ENCODE data around the gene ARAP2.

The ARAP2 gene, protein sequence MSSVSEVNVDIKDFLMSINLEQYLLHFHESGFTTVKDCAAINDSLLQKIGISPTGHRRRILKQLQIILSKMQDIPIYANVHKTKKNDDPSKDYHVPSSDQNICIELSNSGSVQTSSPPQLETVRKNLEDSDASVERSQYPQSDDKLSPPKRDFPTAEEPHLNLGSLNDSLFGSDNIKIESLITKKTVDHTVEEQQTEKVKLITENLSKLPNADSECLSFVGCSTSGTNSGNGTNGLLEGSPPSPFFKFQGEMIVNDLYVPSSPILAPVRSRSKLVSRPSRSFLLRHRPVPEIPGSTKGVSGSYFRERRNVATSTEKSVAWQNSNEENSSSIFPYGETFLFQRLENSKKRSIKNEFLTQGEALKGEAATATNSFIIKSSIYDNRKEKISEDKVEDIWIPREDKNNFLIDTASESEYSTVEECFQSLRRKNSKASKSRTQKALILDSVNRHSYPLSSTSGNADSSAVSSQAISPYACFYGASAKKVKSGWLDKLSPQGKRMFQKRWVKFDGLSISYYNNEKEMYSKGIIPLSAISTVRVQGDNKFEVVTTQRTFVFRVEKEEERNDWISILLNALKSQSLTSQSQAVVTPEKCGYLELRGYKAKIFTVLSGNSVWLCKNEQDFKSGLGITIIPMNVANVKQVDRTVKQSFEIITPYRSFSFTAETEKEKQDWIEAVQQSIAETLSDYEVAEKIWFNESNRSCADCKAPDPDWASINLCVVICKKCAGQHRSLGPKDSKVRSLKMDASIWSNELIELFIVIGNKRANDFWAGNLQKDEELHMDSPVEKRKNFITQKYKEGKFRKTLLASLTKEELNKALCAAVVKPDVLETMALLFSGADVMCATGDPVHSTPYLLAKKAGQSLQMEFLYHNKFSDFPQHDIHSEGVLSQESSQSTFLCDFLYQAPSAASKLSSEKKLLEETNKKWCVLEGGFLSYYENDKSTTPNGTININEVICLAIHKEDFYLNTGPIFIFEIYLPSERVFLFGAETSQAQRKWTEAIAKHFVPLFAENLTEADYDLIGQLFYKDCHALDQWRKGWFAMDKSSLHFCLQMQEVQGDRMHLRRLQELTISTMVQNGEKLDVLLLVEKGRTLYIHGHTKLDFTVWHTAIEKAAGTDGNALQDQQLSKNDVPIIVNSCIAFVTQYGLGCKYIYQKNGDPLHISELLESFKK (N-terminal part only)

DNA sequence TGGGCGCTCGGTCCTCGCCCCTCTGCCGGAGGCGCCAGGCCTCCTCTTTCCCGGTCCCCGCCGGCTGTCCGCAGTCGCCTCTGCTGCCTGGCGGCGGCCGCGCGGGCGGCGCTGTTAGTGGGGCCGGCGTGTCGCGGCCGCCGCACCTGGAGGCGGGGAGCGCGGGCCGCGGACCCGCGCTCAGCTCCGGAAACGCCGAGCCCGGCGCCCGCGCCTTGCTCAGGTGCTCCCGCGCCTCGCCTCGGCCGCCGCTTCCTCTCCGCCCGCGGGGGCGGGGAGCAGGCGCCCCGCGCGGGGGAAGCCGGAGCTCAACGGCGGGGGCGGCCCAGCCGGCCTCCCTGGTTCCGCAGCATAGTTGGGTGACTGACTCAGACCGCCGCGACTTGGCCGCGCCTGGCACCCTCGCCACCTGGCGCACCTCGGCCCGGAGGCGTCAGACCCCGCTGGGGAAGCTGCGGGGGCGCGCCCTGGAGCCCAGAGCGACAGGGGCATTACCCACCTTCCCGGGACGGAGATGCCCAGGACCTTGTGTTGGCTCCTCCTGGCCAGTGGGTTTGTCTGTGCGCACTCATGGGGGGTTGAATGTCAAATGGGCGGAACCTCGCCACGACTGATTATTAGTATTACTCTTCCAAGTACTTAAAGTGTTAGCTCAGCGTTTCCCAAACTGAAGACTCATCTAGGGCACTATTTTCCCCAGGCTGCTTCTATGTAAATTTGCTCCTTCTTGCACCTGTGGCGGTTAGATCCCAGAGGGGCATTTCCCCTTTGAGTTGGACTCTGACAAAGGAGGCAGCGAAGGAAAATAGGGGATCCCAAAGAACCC lies at the start of gene ARAP2:
TSS of gene ARAP2 (minus strand) at position 258 of the 826 bp plus-strand sequence. CDS start 15,028 bp downstream, outside the sequence.
- DNase-seq, result peak; percentile 84

DNA sequence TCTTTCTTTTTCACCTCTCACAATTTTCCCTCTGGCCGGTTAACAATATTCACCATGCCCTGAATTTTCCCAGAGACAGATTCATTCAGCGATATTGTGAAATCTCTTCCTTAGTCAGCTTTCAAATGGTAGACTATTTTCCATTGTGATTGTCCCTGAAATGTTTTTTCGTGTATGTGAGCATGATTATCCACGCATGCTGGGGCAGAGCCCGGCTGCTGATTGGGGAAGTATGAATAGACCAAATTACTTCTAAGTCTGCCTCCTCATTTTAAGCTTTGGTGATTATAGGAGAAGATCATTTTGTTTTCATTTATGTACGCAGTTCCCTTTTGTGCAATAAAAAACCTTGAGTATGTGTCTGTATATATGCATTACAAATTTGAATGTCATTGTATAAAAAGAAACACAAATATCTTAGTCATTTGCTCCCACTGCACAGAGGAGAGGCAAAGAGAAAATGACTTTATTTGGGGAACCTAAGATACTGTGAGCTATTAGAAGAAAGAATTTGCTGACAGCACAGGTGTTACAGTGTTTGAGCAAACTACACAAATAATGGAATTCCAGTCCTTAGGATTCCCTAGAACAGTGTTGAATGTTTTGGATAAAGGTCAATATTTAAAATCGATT lies 48.4 kb upstream of the ARAP2 start:
- no peak for DNase-seq

DNA sequence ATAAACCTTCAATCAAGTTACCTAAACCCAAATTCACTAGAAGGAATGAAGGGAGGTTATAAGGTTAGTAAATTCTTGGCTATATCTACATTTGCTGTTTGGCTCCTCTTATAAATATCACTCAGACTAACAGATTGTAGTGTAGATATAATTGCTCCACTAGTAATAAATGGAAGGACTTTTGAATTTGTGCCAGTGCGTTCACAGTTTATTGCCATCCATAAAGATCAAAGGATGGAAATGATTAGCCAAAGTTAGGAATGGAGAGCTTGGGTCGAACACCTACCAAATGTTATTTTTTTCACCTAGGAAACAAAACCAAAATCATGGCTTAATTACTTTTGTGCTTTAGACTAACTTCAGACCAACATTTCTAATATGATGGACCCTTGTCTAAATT lies 46.3 kb upstream of the ARAP2 start:
- no peak for DNase-seq

DNA sequence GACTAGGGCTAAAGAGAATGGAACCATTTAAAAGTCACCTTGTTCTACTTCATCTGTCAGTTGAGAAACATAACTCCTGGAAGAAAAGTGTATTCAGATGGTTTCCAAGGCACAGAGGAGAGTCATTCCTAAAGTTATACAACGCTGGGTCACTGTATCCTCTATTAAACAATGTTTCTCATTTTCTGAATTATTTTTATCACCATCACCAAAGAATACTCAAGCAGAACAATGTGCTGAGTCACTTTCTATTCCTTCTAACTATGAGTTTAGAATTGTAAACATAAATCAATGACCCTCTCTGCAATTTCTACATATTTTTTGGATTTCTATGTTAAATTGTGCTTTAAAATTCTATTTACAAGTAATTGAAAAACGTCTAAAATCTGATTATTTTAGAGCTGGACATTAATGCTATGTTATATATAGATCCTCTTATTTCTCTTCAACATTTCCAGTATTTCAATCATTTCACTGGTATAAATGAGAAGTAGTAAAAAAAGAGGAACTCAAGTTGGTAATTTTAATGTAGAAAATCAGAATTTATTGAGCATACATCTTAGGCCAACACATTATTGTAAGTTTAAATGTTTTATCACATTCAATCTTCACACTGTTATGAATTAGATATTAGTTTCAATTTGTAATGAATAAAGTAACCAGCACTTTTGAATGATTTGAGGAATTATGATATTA lies 44.6 kb upstream of the ARAP2 start:
- no peak for DNase-seq

DNA sequence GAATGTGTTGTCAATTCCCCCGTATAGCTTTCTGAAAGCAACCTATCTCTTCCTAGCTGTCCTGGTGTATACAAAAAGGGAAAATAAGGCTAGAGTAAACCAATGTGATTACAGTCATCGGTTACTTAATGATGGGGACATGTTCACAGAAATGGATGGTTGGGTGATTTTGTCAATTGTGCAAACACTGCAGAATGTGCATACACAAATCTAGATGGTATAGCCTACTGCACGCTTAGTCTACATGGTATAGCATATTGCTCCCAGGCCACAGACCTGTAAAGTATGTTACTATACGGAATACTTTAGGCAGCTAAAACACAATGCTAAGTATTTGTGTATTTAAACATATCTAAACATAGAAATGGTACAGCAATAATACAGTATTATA lies 42.2 kb upstream of the ARAP2 start:
- DNase-seq, result no peak

DNA sequence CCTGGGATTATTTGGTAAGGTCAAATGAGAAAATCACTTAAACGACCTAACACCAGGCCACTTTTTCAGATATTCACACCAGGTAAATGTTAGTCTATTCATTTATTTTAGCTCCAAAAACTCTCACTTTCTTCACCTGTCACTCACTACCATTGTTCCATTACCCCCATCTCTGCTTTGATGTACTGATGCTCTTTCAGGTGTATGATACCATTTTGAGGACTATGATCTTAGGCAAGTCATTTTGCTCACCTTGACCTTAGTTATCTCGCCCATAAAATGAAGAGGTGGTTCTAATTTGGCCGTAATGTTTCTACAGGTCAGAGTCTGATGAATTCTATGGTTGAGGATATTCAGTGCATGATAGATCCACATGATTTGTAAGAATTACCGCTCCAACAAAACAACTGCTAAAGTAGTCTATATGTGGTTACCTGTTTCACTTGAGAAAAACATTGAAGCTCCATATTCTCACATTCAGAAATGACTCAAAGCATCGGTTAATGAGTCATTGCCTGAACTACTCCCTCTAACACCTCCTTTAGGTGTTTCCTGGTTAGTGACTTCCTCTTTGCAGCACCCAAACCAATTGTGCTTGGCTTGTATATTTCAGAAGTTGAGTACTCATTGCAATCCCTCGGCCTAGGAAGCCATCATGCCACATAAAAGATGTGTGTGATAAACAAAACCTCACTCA lies 41.6 kb upstream of the ARAP2 start:
- DNase-seq, result peak; percentile 32

DNA sequence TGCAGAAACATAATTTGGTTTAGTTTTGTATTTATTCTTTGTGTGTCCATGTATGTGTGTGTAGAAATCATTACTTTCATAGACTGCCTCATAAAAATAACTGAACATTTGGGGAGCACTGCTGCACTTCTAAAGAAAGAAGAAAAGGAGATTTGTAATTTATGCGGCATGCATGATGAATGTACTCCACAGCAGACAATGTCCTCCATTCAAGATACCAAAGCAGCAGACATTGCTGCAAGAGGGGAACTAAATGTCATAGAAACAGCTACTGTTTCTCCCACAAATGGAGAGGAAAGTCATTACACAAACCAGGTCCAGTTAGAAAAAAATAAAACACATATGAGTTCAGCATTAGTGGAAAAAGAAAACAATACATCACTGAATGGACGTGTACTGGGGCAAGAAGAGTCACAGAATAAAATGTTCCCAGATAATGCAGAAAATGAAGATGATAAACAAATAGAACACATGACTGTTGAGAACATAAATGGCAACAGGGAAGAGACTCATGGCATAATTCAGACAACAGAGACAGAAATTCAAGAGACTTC lies 39.7 kb upstream of the ARAP2 start:
- DNase-seq, result no peak

DNA sequence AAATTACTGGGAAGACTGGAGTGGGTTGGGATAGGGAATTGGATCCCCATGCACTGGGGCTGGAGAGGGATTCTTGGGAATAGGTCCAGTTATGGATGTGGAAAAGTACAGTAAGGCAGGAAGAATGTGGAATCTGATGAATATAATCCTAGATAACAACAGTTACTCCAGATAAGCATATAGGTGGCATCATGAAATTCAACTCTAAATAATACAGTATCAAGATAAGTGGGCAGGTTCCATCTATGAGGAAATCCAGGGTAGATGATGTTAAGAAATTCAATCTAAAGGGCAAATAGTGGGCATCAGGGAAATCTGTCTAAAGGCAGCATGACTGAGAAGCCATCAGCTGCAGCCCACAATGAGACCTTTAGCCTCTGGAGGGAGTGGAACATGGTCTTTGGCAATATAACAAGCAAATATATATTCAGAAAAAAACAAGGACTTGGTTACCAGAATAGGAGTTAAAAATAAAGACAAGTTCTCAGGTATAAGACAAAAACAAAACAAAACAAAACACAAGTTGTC lies 38.3 kb upstream of the ARAP2 start:
- DNase-seq, result no peak

DNA sequence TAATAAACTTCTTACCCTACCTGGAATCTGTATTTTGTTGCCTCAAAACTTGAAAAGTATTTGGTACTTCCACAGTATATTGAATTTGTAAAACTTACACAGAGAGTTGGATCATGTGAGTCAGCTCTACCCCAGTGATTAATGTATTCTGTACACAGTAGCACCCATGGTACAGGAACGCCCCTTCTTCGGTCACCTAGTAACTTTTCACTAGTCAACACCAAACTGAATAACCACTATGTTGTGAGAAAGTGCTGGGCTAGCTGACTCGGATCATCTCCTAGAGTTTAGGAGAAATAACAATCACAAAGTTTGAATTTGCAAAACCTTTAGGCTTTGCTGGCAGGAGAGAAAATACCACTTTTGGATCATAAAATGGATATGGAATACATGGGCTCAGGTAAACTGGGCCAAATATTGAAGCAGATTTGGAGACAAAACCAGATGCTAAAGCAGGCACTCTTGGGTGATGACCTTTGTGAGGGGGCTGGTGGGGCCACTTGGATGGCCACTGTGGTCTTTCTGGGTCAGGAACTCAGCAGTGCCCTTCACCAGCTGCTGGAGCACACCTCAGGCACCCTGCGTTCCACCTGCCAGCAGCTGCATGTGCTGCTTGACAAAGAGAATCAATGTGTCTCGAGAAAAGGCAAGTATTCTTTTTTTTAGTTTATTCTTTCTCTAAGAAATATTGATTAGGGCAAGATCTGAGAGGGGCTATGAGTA lies 37.2 kb upstream of the ARAP2 start, which contains the start of gene DTHD1:
TSS of gene DTHD1 (plus strand) at position 233 of the 723 bp plus-strand sequence. CDS start at position 376, 143 bp downstream.
- DNase-seq, result peak; percentile 23

DNA sequence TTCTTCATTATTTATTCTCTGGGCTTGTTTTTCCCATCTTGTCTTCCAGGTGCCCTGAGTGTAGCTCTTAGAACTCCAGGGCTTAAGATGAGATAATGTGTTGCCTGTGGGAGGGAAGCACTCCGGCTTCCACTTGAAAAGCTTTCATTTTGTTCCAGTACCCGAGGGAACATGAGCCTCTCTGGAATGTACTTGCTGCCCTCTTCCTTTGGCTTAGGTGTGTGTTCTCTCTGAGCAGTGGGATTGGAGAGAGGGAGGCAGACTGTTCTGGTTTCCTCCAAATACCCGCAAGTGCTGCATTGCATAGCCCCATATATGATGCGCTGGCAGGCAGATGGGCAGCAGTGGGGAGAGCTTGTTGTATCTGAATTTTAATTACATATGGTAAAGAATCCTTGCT lies 36.2 kb upstream of the ARAP2 start:
- DNase-seq, result no peak

DNA sequence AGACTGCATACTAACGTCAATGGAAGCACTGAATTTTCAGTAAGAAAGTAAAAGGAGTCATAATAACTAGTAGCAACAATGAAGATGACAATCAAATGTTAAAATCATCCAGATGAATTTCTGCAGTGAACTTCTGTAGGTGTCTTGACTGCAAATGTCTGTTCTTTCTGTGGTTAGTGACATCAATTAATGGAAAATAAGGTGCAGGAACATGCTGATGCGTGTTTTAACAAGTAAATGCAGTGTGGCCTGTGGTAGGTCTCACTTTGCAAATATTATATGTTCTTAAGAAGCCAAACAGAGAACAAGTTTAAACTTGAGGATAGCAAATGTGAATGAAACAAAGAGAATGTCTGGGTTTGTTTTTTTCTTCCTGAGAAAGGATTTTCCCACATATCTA lies 34.5 kb upstream of the ARAP2 start:
- DNase-seq, result no peak

DNA sequence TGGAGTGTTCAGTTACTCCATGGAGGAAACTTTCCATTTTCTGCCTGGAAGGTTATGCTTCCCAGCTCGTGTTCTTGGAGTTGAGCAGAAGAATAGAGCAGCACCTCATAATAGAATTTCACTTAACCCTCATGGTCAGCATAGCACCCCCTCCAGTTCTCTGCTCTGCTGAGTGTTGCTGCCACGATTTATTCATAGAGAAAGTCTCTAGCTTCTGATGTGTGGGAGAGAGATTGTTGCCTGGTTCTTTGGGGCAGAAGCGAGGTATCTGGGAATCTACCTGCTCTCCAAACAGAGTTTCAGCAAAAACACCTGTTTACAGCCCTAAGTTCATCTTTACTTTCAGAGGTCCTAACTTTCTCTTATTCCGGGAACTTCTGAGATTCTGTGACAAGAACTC lies 33.2 kb upstream of the ARAP2 start:
- DNase-seq, result no peak

DNA sequence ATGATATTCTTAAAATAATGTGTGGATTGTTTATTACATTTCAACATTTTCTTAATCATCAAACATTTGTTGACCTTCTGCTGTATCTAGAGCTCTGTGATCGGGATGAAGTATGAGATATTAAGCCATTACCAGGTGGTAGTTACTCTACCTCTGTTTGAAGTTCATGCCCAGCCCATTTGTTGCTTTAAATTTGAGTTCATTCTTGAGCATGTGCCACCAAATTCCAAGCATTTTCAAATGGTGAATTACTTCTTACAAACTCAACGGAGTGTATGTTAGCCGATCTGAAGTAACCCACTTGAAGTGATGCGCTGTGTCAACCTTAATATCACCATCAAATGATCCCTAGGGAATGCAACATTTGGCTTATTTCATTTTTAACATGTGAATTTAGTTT lies 29.8 kb upstream of the ARAP2 start:
- no peak for DNase-seq

DNA sequence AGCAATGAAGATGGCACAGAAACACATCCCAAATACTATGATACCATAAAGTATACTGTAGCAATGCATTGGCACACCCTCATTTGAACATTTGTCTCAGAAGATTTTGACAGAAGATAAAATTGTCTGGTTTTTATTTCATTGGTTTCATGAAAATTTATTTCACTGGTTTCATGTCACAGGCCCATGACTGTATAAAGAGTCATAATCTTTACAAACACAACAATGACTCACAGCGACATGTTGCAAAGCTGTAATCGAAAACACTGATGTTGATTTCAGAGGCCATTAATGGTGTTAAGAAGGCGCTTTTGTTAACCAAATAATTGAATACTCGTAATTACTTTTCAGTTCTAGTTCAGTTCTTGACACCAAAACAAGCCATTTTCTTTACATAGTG lies 29.0 kb upstream of the ARAP2 start:
- DNase-seq, result no peak

DNA sequence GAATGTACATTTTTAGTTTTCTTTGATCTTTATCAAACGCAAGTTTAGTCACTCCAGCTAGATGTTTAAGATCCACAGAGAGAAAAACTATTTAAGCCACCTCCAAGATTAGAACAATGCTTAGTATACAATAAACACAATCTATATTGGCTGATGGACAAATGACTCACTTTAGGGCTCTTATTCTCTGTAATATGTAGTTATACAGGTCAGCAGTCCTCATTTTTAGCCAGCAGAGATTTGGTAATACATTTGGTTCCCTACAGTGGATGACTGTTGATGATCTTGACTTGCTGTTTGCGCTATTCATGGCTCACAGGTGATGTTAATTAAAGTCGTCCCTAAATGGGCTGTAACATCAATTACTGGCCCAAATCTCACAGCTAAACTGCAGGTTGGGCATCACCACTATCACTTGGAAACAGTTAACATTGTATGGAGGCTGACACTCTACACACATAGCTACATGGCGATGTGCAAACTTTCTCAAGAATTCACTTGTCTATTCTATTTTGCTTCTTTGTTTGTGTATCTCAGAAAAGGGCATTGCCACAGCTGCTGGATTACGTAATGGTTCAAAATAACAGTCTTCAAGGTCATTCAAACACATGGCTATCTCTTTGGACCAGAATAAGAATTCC lies 25.3 kb upstream of the ARAP2 start:
- DNase-seq, result no peak

DNA sequence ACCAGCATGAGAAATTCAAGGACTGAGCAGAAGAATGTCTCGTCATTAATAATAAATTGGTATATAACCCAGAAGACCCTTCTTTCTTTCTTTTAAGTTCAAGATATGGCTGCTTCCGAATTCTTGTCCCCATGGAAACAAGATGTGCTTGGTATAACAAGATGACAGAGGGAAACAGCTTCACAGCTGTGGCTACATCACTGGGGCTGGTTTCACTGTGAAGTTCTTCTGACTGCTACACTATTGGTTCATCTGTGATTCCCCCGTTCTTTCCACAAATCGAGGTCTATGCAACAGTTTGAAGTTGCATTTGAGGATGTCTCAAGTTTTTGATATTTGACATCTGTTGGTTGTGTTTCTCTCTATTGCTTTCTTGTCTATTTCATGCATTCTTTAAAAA lies 24.8 kb upstream of the ARAP2 start:
- DNase-seq, result peak; percentile 22

DNA sequence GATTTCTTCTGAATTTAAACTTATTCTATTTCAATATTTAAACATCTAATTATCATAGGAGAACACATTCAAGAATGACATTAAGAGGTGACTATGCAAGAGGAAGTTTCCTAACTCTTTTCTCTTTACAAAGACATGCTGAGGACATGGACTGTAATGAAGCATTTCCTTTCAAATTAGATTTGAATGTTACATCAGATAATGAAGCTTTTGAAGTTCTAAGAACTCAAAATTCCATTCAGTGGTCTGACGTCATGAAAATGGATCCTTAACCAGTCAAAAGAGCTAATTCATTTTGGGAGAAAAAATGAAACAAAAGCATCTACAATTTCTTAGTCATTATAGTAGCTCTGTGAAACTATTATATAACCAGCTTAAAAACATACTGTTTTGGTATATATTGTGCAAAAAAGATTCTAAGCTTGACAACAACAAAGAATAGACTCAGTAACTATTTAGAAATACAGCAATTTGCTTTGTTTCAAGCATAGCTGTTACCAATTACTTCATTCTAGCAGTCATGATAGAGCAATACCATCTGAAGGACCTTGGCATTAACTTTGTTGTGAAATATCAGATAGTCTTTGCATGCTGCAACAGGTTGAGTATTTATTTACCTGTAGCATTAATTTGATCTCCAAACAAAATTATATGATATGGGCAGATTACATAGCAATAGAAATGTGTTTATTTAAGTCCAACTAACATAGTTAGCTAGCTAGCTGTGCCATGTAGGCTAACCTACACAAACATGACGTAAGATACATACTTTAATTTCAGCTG lies 23.4 kb upstream of the ARAP2 start:
- no peak for DNase-seq
